ENCODE data around the gene KATNIP.

- TF ChIP-seq CTCF (IDR thresholded peaks at IDR 0.05) (no peak), POLR2A (IDR thresholded peaks at IDR 0.05) (no peak)
Measured at GRCh38 chr16:27597361-27597760, 47.4 kb downstream of the KATNIP start.

All from heart left ventricle (tissue), 13 donors.